SK-N-SH (cell line): Measurements from ENCODE around the gene GNAS. TPM values are rescaled to one million over a fixed set of nuclear protein-coding genes. Genes with fewer than 3 reads are reported as not detected.

Experiments used
- CTCF ChIA-PET: fragments of 300-600, 350-600 bp; formaldehyde crosslinking; extraction: SDS; loops from one replicate; lab custom pipeline; 2021; lab: Yijun Ruan, JAX
- POLR2A ChIA-PET: fragments of 350-600 bp; sonication (Branson Sonifier 250); formaldehyde crosslinking; extraction: SDS; loops from one replicate; lab custom pipeline; 2020; ENCODE audit warnings: antibody characterized with exemption, inconsistent platforms; lab: Yijun Ruan, JAX
- DNase-seq: peaks from one replicate; pipeline ENCODE4 v3.0.0; 2012
- H2AFZ ChIP-seq: fragments of 200-600 bp; sonication (generic); 2 replicates; pipeline ENCODE4 v1.8.1; 2016; ENCODE audit warnings: antibody characterized with exemption, mild to moderate bottlenecking, low read depth
- H3F3A ChIP-seq: fragments of 200-600 bp; sonication (generic); replicated peaks from 2 replicates; pipeline ENCODE3; 2016; ENCODE audit warnings: antibody characterized with exemption, mild to moderate bottlenecking; ENCODE audit not compliant: insufficient read depth
- H3K27ac ChIP-seq, 2 experiments: fragments of 200-500 bp in 1 of 2; fragments of 200-600 bp in 1 of 2; sonication (Bioruptor generic) in 1 of 2; sonication (generic), shearing (Covaris generic) in 1 of 2; 2 replicates each; pipeline versions ENCODE4 v1.5.1 to v1.6.1; 2014 to 2016; ENCODE audit warnings: low read depth in 2 of 2, inconsistent platforms in 1 of 2, low read length in 1 of 2, mild to moderate bottlenecking in 1 of 2, mixed read lengths in 1 of 2
- H3K27me3 ChIP-seq: fragments of 200-600 bp; sonication (generic), shearing (Covaris generic); 2 replicates; pipeline ENCODE4 v1.6.1; 2016; ENCODE audit warnings: mixed run types; ENCODE audit not compliant: insufficient read depth
- H3K36me3 ChIP-seq, 2 experiments: fragments of 200-500 bp in 1 of 2; fragments of 200-600 bp in 1 of 2; sonication (Bioruptor generic) in 1 of 2; sonication (generic) in 1 of 2; replicated peaks in 1 of 2; 2 replicates each; pipeline versions ENCODE3 to v1.5.1; 2014 to 2016; ENCODE audit warnings: low read length in 1 of 2, mild to moderate bottlenecking in 1 of 2; ENCODE audit not compliant: insufficient read depth in 2 of 2, control insufficient read depth in 1 of 2
- H3K4me1 ChIP-seq, 2 experiments: fragments of 200-500 bp in 1 of 2; fragments of 200-600 bp in 1 of 2; sonication (Bioruptor generic) in 1 of 2; sonication (generic), shearing (Covaris generic) in 1 of 2; 2 replicates each; pipeline versions ENCODE4 v1.5.1 to v1.6.1; 2014 to 2016; ENCODE audit warnings: low read depth in 1 of 2, low read length in 1 of 2, mixed run types in 1 of 2; ENCODE audit not compliant: insufficient read depth in 2 of 2, control insufficient read depth in 1 of 2
- H3K4me2 ChIP-seq: fragments of 200-600 bp; sonication (generic), shearing (Covaris generic); 2 replicates; pipeline ENCODE4 v1.6.1; 2017; ENCODE audit warnings: mixed run types
- H3K4me3 ChIP-seq, 2 experiments: fragments of 200-500 bp in 1 of 2; fragments of 200-600 bp in 1 of 2; sonication (Bioruptor generic) in 1 of 2; sonication (generic), shearing (Covaris generic) in 1 of 2; 2 replicates each; pipeline versions ENCODE4 v1.5.1 to v1.8.1; 2014 to 2016; ENCODE audit warnings: low read depth in 2 of 2, inconsistent platforms in 1 of 2, low read length in 1 of 2, mild to moderate bottlenecking in 1 of 2, mixed read lengths in 1 of 2, moderate library complexity in 1 of 2
- H3K79me2 ChIP-seq: fragments of 200-600 bp; sonication (generic); 2 replicates; pipeline ENCODE4 v1.8.1; 2017; ENCODE audit warnings: mild to moderate bottlenecking; ENCODE audit not compliant: insufficient read depth
- H3K9ac ChIP-seq: fragments of 200-600 bp; sonication (generic); 2 replicates; pipeline ENCODE4 v1.6.1; 2017; ENCODE audit warnings: mixed run types
- H3K9me2 ChIP-seq: fragments of 200-600 bp; sonication (generic); 2 replicates; pipeline ENCODE4 v1.6.1; 2017; ENCODE audit warnings: mixed run types
- H3K9me3 ChIP-seq: fragments of 200-600 bp; sonication (generic); 2 replicates; pipeline ENCODE4 v1.6.1; 2017; ENCODE audit warnings: mixed run types, mild to moderate bottlenecking, moderate library complexity
- H4K20me1 ChIP-seq: fragments of 200-600 bp; sonication (generic); 2 replicates; pipeline ENCODE4 v1.6.1; 2017; ENCODE audit warnings: mild to moderate bottlenecking, mixed run types; ENCODE audit not compliant: insufficient read depth
- CHD2 ChIP-seq: fragments of 150-350 bp; IDR thresholded peaks from 2 replicates; pipeline ENCODE4 v1.6.1; 2018; ENCODE audit warnings: low read length; ENCODE audit not compliant: partially characterized antibody
- CTCF ChIP-seq: fragments of 200-600 bp; sonication (generic); IDR thresholded peaks from 2 replicates; pipeline ENCODE4 v1.6.1; 2017; ENCODE audit warnings: antibody characterized with exemption, mild to moderate bottlenecking, moderate library complexity
- ELF1 ChIP-seq: IDR thresholded peaks from 2 replicates; pipeline ENCODE4 v1.4.0; 2012
- FOXJ3 ChIP-seq: sonication (generic); formaldehyde crosslinking; IDR thresholded peaks from 2 replicates; pipeline ENCODE4 v1.5.1; 2020; ENCODE audit warnings: mild to moderate bottlenecking, missing genetic modification reagents
- GATA2 ChIP-seq: sonication (generic); formaldehyde crosslinking; IDR thresholded peaks from 2 replicates; pipeline ENCODE4 v1.5.0; 2020; ENCODE audit warnings: mild to moderate bottlenecking, missing genetic modification reagents
- JUND ChIP-seq: IDR thresholded peaks from 2 replicates; pipeline ENCODE4 v1.4.0; 2012
- MXI1 ChIP-seq: IDR thresholded peaks from 2 replicates; pipeline ENCODE4 v1.6.1; 2012; ENCODE audit warnings: mild to moderate bottlenecking, low read depth, low read length, improper control_type of control experiment
- NRF1 ChIP-seq: IDR thresholded peaks from 2 replicates; pipeline ENCODE4 v1.6.1; 2012; ENCODE audit warnings: low read depth, mild to moderate bottlenecking, low read length
- POLR2AphosphoS5 ChIP-seq: IDR thresholded peaks from 2 replicates; pipeline ENCODE4 v1.6.1; 2012; ENCODE audit warnings: low read depth, low read length
- RCOR1 ChIP-seq: fragments of 150-350 bp; IDR thresholded peaks from 2 replicates; pipeline ENCODE4 v1.6.1; 2017; ENCODE audit warnings: antibody characterized with exemption, low read length
- REST ChIP-seq: IDR thresholded peaks from 2 replicates; pipeline ENCODE4 v1.6.1; 2012; ENCODE audit warnings: mild to moderate bottlenecking, low read depth, low read length, moderate library complexity
- TAF1 ChIP-seq: IDR thresholded peaks from 2 replicates; pipeline ENCODE4 v1.6.1; 2012; ENCODE audit warnings: low read depth, mild to moderate bottlenecking, low read length, moderate library complexity, borderline replicate concordance
- ZBTB33 ChIP-seq: IDR thresholded peaks from 2 replicates; pipeline ENCODE4 v1.4.0; 2012; ENCODE audit warnings: low read depth, borderline replicate concordance
- WGBS: methylation state at CpG from one replicate; pipeline ENCODE4 v1.1.6; 2017; ENCODE audit warnings: low lambda C conversion rate; 5-methylcytosine and 5-hydroxymethylcytosine counted together
- polyA plus RNA-seq, 3 experiments: library from polyadenylated mRNA; depleted of rRNA; stranded (reverse); fragments of >200 nt; gene quantifications; 2 replicates each; pipeline ENCODE4 v1.2.3, GENCODE V29; 2012

Gene GNAS
- polyA plus RNA-seq, 1 of the 3 experiments (the other 2 are of a cell fraction) = 1,562 TPM

GRCh38 chr20:58900397-58900796 is 47.9 kb downstream of the GNAS start:
- POLR2A ChIA-PET = interaction anchor here (1.2 kb wide), 1 partner anchor 43 kb away, joined by 3 read pairs; no protein-coding TSS in a partner anchor

GRCh38 chr20:58901488-58902402 is 49.2 kb downstream of the GNAS start:
- Histone ChIP-seq H2AFZ (no peak overlapping the region), H3K79me2 (peaks cover 98% of the 10 kb centered on the region), H3K9me3 (no peaks in the 10 kb centered on the region), H3K4me3 (no peak overlapping the region), H3K27me3 (no peaks in the 10 kb centered on the region), H3F3A (peaks cover 63% of the 10 kb centered on the region), H3K4me1 (peaks cover 16 to 31% of the 10 kb centered on the region in 2 experiments), H3K4me2 (no peak overlapping the region), H3K36me3 (peaks cover 79 to 85% of the 10 kb centered on the region in 2 experiments), H3K27ac (no peak overlapping the region; a peak in 1 of 4 replicates), H3K9me2 (no peaks in the 10 kb centered on the region), H3K9ac (no peak overlapping the region), H4K20me1 (peaks cover 99% of the 10 kb centered on the region)
- ChIA-PET POLR2A (no interaction called here), CTCF (interaction anchor here (0.8 to 1.3 kb wide), 3 partner anchors 162 to 594 kb away, joined by 3 to 4 read pairs (median 3); no protein-coding TSS in a partner anchor)
- TF ChIP-seq TAF1 (no peak), REST (no peak), MXI1 (no peak), JUND (no peak), ZBTB33 (no peak), RCOR1 (no peak), FOXJ3 (CRISPR knock-in tag) (no peak), CTCF (no peak), NRF1 (no peak), POLR2AphosphoS5 (no peak)
- DNase-seq = no peak
- 90% methylated on average over 19 of the region's 19 CpGs for WGBS

More at GRCh38 chr20:58900397-58900796, 47.9 kb downstream of the GNAS start:
- Histone ChIP-seq H3K4me3 (no peak overlapping the region), H4K20me1 (peaks cover 99% of the 10 kb centered on the region), H3K9me2 (no peaks in the 10 kb centered on the region), H3K36me3 (peaks cover 79 to 80% of the 10 kb centered on the region in 2 experiments), H3K79me2 (peaks cover 100% of the 10 kb centered on the region), H3K27me3 (no peaks in the 10 kb centered on the region), H2AFZ (no peak overlapping the region), H3K9me3 (no peaks in the 10 kb centered on the region), H3K4me2 (no peak overlapping the region), H3F3A (peaks cover 50% of the 10 kb centered on the region), H3K9ac (no peak overlapping the region), H3K27ac (no peak overlapping the region; a peak in 1 of 4 replicates), H3K4me1 (peaks cover 23 to 38% of the 10 kb centered on the region in 2 experiments)
- no peak for TF ChIP-seq GATA2 (CRISPR knock-in tag)
- no peak for TF ChIP-seq CHD2
- no peak for TF ChIP-seq ELF1
- CTCF ChIA-PET = interaction anchor here (0.8 to 2.1 kb wide), 3 partner anchors 164 to 595 kb away, joined by 3 to 6 read pairs (median 4); no protein-coding TSS in a partner anchor
- 89% methylated on average over 7 of the region's 7 CpGs for WGBS
- DNase-seq = no peak
